ENCODE measurements around the gene NPC2. TPM values are rescaled to one million over a fixed set of nuclear protein-coding genes. Genes with fewer than 3 reads are reported as not detected.

The NPC2 gene
- total RNA-seq, 1 donor from 2014 or later = 670 TPM

- H3K4me3 ChIP-seq = no peak overlapping the region
- peaks cover 18% of the 10 kb centered on the region for H3K36me3 ChIP-seq
- DNase-seq = peak; percentile 32
- H3K27me3 ChIP-seq (ENCODE audit: low read depth) = no peaks in the 10 kb centered on the region
- ATAC-seq = no peak
- H3K4me1 ChIP-seq = peaks cover 17% of the 10 kb centered on the region
- H3K27ac ChIP-seq = no peak overlapping the region
- no peaks in the 10 kb centered on the region for H3K9me3 ChIP-seq
- no peak for TF ChIP-seq CTCF (IDR thresholded peaks at IDR 0.05)
- intact Hi-C loops (cut with DNase I) = no loop called here
Observed at GRCh38 chr14:74518221-74518620, 25.1 kb upstream of the NPC2 start.

- no peak overlapping the region for H3K27ac ChIP-seq
- ATAC-seq = no peak
- no peak overlapping the region for H3K4me3 ChIP-seq
- H3K9me3 ChIP-seq = no peaks in the 10 kb centered on the region
- H3K36me3 ChIP-seq = peaks cover 18% of the 10 kb centered on the region
- no peaks in the 10 kb centered on the region for H3K27me3 ChIP-seq (ENCODE audit: low read depth)
- no peak for TF ChIP-seq CTCF (IDR thresholded peaks at IDR 0.05)
- peak; percentile 29 for DNase-seq
- intact Hi-C loops (cut with DNase I) = no loop called here
- H3K4me1 ChIP-seq = peaks cover 17% of the 10 kb centered on the region
Observed at GRCh38 chr14:74517731-74518130, 24.6 kb upstream of the NPC2 start.

GRCh38 chr14:74516451-74517160 is 23.5 kb upstream of the NPC2 start:
- no peaks in the 10 kb centered on the region for H3K27me3 ChIP-seq (ENCODE audit: low read depth)
- ATAC-seq (no peak), DNase-seq (peak; percentile 39)
- no peaks in the 10 kb centered on the region for H3K9me3 ChIP-seq
- intact Hi-C loops (cut with DNase I) = no loop called here
- H3K4me1 ChIP-seq = peaks cover 17% of the 10 kb centered on the region
- H3K27ac ChIP-seq = no peak overlapping the region
- TF ChIP-seq CTCF (IDR thresholded peaks at IDR 0.05) = no peak
- H3K36me3 ChIP-seq = peaks cover 9% of the 10 kb centered on the region
- no peak overlapping the region for H3K4me3 ChIP-seq

GRCh38 chr14:74515891-74516412 is 22.8 kb upstream of the NPC2 start:
- intact Hi-C loops (cut with DNase I) = no loop called here
- H3K36me3 ChIP-seq = peaks cover 8% of the 10 kb centered on the region
- no peak overlapping the region for H3K4me3 ChIP-seq
- no peak for TF ChIP-seq CTCF (IDR thresholded peaks at IDR 0.05)
- peaks cover 17% of the 10 kb centered on the region for H3K4me1 ChIP-seq
- DNase-seq = peak; percentile 24
- H3K27ac ChIP-seq = no peak overlapping the region
- no peaks in the 10 kb centered on the region for H3K27me3 ChIP-seq (ENCODE audit: low read depth)
- no peak for ATAC-seq
- no peaks in the 10 kb centered on the region for H3K9me3 ChIP-seq

GRCh38 chr14:74514471-74514941 is 21.4 kb upstream of the NPC2 start:
- H3K4me1 ChIP-seq = peaks cover 17% of the 10 kb centered on the region
- H3K27ac ChIP-seq = peak overlapping the region; percentile 74
- TF ChIP-seq CTCF (IDR thresholded peaks at IDR 0.05) = no peak
- H3K4me3 ChIP-seq = peak overlapping the region; percentile 31
- peak; percentile 83 for DNase-seq
- no peaks in the 10 kb centered on the region for H3K27me3 ChIP-seq (ENCODE audit: low read depth)
- peak; percentile 29 to 81 for ATAC-seq
- intact Hi-C loops (cut with DNase I) = no loop called here
- H3K9me3 ChIP-seq = no peaks in the 10 kb centered on the region
- H3K36me3 ChIP-seq = peaks cover 8% of the 10 kb centered on the region

All from lower lobe of right lung (tissue), 2 donors.